HG02571 (cell line): ENCODE results near the gene PARD6A.
A peak's percentile ranks its signal among the peaks of the same experiment; 100 is the strongest.

Experiments used
- ATAC-seq: cut with Tn5 transposase; IDR thresholded peaks from one replicate; pipeline ENCODE4 v1.9.1; 2021; ENCODE audit warnings: mild to moderate bottlenecking, moderate library complexity; ENCODE audit not compliant: unreplicated experiment

PARD6A gene

GRCh38 chr16:67666559-67667452, 6.0 kb downstream of the PARD6A start, which contains the start of the genes C16orf86 and ENKD1:
Gene C16orf86 (plus strand): TSS chr16:67666814. CDS start chr16:67666971, 157 bp downstream.
Gene ENKD1 (minus strand): TSS chr16:67666750. CDS start chr16:67666442, 308 bp downstream.
- peak; percentile 57 for ATAC-seq

- ATAC-seq: no peak
Measured at GRCh38 chr16:67667453-67667816, 6.7 kb downstream of the PARD6A start.

- peak; percentile 68 for ATAC-seq
Measured at GRCh38 chr16:67667817-67668494, 7.2 kb downstream of the PARD6A start.

GRCh38 chr16:67668495-67669157, 7.9 kb downstream of the PARD6A start:
- no peak for ATAC-seq

GRCh38 chr16:67669499-67670101, 8.8 kb downstream of the PARD6A start:
- ATAC-seq: no peak

- no peak for ATAC-seq
Measured at GRCh38 chr16:67672306-67672705, 11.5 kb downstream of the PARD6A start.

- ATAC-seq: no peak
Measured at GRCh38 chr16:67672739-67673662, 12.2 kb downstream of the PARD6A start.

GRCh38 chr16:67673712-67674580, 13.2 kb downstream of the PARD6A start:
- no peak for ATAC-seq

- no peak for ATAC-seq
Measured at GRCh38 chr16:67674851-67675578, 14.3 kb downstream of the PARD6A start.

GRCh38 chr16:67675579-67675935, 14.8 kb downstream of the PARD6A start:
- ATAC-seq: no peak

GRCh38 chr16:67675999-67676398, 15.2 kb downstream of the PARD6A start:
- no peak for ATAC-seq

GRCh38 chr16:67676516-67676915, 15.8 kb downstream of the PARD6A start:
- ATAC-seq: no peak

- ATAC-seq: no peak
Measured at GRCh38 chr16:67676939-67677338, 16.2 kb downstream of the PARD6A start.

GRCh38 chr16:67677712-67678111, 17.0 kb downstream of the PARD6A start:
- ATAC-seq: no peak

- no peak for ATAC-seq
Measured at GRCh38 chr16:67678354-67679023, 17.7 kb downstream of the PARD6A start.

GRCh38 chr16:67679935-67680897, 19.5 kb downstream of the PARD6A start:
- no peak for ATAC-seq

GRCh38 chr16:67683767-67684166, 23.0 kb downstream of the PARD6A start:
- no peak for ATAC-seq
